ENCODE results near the gene AGR2.
"Not testable (repeated sequence)": the region's sequence is repeated elsewhere in the genome, so short reads cannot be mapped to it uniquely, and the experiment has no call there.

Gene AGR2

DNA sequence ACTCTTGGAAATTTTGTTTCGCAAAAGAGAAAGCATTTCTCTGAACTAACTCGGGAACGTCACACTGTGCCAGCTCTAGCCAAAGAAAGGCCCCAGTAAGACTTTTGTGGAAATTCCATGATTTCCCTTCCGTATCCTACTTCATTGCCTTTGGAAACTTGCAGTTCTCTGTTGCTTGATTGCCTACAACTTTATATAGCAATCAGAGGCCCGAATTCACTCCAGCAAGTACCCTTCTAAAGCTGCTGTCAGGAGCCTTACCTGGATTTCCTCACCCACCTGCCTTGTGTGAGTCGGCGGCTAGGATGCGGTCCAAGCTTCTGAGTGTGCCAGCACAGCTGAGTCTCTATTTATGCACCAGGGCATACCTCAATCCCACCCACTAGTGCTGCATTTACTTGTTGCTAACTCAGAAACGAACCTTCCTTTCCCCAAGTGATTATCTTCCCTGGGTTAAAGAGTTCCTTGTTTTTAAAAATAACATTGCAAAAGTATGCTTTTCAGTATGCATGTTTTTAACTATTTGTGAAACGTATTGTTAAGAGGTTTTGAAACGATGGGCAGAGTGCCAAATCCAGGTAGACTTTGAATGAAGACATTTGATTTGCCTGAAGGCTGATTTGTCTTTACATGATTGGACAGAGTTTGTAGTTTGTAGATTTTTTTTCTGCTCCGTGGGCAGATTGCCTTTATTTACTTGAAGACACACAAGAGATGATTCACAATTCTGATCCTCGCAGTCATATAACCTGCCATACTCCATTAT lies at the start of gene AGR2:
AGR2 (minus strand) TSS at position 326 of the 766 bp plus-strand sequence. CDS start 3,203 bp downstream, outside the sequence.
- DNase-seq (ENCODE audit: low spot score): no peak

DNA sequence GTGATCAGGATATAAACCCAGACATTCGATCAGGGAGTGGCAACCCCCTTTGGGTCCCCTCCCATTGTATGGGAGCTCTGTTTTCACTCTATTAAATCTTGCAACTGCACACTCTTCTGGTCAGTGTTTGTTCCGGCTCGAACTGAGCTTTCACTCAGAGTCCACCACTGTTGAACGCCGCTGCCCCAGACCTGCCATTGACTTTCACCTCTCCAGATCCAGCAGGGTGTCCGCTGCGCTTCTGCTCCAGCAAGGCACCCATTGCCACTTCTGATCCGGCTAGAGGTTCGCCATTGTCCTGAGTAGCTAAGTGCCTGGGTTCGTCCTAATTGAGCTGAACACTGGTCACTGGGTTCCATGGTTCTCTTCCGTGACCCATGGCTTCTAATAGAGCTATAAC lies 48.4 kb upstream of the AGR2 start:
- DNase-seq (ENCODE audit: low spot score): not testable (repeated sequence)

DNA sequence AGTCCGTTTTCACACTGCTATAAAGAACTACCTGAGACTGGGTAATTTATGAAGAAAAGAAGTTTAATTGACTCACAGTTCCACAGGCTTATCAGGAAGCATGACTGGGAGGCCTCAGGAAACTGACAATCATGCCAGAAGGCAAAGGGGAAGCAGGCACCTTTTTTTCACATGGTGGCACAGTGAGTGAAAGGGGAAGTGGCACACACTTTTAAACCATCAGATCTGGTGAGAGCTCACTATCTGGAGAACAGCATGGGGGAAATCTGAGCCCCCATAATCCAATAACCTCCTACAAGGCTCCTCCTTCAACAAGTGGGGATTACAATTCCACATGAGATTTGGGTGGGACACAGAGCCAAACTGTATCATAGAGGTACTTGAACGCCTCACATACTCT lies 47.0 kb upstream of the AGR2 start:
- DNase-seq (ENCODE audit: low spot score): peak; percentile 9

DNA sequence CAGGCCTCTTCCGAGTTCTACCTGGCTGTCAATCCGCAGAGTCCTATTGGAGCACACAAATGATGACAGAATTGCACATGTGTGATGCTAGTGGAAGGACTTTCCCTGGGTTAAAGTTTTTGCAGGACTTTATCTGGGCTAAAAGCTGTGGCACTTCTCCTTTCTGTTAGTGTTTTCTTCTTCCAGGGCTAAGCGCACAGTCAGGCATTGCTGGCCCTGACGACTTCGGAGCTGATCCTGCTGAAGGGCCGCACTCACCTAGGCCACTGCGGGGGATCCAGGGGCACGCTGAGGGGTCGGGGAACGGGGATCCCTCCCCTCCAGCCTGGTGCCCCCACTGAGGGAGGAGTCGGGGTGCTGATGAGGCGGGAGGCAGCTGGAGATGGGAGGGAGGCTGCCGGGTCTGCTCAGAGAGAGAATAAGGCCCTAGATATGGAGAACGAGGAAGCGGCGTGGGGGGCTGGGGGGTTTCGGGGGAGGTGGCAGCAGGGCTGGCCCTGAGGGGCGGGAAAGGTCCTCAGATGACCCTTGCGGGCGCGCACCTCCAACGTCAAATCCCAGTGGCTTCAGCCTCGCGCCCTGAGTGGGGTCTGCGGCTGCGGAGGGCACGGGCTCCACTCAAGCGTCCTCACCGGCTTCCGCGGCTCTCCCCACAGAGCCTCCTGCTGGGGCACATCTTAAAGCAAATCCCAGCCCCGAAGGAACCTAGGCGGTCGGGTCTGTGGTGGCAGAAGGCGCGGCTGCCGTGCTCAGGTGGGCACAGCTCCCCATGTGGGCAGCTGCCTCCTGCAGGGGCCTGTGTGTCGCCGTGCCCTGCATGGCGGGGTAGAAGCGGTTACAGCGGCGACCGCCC lies 46.0 kb upstream of the AGR2 start:
- no peak for DNase-seq (ENCODE audit: low spot score)

GRCh38 chr7:16849296-16850148 lies 44.7 kb upstream of the AGR2 start:
- no peak for DNase-seq (ENCODE audit: low spot score)

DNA sequence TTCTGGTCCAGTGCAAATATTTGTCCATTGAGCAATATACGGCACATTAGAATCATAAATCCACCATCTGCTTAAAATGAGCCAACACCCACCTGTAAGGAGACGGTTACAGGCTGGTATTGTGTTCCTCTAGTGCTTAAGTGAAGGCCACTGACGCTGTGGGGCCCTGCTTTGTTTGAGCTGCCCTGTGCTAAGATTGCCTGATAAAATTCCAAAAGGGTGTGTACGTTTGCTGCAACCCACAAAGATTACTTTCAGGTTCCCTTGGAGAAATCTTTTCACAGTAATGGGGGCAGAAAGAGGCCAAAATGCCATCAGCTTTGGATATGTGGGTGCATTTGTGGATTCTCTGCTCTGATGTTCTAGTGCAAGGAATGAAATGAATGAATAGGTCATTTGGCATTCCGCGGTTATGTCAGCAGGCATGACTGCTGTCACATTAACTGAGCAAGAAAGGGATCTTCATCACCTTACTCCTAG lies 42.6 kb upstream of the AGR2 start:
- DNase-seq (ENCODE audit: low spot score): no peak

DNA sequence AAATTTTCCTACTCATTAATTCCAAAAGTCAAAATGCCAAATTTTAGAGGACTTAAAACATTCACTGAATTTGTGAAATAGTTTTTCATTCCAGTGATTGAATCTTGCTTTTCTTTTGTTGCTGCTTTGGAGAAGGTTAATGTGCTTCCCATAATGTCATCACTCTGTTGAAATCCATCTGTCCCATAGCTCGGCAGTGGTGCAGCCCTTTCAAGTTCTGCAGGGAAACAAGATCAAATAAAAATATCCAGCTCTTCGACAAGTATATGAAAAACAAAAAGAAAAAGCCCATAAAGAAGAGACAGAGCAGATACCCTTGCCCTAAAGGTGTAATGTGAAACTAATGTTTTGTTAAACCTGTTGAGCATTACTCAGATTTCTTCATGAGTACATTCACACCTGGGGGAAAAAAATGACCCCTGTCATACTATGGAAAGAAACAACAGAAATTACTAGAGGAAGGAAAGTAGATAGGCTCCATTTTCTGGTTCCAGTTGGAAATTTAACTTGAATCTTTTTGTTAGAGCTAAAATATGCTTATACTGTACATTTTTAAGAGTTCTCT lies 41.9 kb upstream of the AGR2 start:
- no peak for DNase-seq (ENCODE audit: low spot score)

DNA sequence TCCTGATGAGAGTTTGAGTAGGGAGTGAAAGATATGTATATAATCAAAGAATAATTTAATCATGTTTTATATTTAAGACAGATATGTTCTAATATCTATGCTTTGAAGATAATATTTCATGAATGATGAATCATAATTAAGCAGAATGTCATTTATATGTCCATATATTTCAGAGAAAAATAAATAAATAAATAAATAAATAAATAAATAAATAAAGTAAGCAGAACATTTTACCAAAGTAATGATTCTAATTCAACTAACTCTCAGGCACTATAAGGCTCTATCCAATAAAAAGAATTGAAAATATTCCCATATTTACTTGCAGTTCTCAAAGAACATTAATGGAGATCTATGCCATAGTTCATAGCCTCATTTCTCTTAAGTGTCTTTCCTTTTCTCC lies 40.9 kb upstream of the AGR2 start:
- DNase-seq (ENCODE audit: low spot score): no peak

- DNase-seq (ENCODE audit: low spot score): no peak
These were observed 36.9 kb upstream of the AGR2 start for GRCh38 chr7:16841681-16842080.

DNA sequence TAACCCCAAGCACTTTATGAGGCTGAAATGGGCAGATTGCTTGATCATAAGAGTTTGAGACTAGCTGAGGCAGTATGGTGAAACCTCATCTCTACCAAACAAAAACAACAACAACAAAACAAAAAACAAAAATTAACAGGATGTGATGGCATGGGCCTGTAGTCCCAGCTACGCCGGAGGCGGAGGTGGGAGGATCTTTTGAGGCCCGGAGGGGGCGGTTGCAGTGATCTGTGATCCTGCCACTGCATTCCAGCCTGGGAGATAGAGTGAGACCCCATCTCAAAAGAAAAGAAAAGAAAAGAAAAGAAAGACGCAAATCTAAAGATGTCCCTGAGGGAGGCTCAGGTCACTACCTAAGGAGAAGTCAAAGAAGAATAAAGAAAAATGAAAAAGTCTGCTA lies 35.3 kb upstream of the AGR2 start:
- DNase-seq (ENCODE audit: low spot score): no peak

DNA sequence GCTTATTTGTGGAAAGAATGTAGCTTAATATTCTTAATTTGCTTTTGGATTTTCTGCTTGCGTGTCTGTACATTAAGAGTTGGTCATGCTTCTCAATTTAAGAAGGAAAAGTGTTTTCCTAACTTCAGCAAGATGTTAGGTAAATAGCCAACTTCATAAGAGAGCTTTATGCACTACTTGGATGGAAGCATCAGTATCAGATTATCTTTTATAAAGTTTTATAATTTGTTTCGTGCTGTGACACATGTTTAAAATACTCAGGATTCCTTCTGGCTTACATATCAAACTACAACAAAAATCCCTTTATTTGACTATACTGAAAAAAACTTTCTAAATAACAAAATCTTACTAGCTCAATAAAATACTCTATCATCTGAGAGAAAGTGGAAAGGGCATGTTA lies 34.8 kb upstream of the AGR2 start:
- DNase-seq (ENCODE audit: low spot score): no peak

DNA sequence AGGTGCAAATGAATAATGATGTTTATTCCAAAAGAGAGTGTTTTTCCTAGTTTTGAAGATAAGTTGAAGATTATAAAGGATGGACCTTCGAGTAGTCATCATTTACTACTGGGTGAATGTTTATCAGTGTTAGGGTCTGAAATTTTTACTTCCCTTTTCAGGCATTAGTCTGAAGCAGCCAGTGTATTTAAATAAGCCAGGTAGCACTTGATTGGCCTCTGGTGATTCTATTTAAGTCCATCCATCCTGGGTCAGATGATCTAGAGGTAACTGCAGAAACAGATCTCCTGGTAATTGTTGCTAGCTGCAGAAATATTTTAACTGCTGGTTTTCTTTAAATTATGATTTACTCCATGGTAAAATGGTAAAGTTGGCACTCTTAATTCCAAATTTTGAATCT lies 34.1 kb upstream of the AGR2 start:
- no peak for DNase-seq (ENCODE audit: low spot score)

- no peak for DNase-seq (ENCODE audit: low spot score)
These were observed 33.6 kb upstream of the AGR2 start for GRCh38 chr7:16838386-16838785.

GRCh38 chr7:16836481-16836880 lies 31.7 kb upstream of the AGR2 start:
- no peak for DNase-seq (ENCODE audit: low spot score)

- no peak for DNase-seq (ENCODE audit: low spot score)
These were observed 28.6 kb upstream of the AGR2 start for GRCh38 chr7:16833373-16833772.

- no peak for DNase-seq (ENCODE audit: low spot score)
These were observed 21.3 kb upstream of the AGR2 start for GRCh38 chr7:16826060-16826459.

DNA sequence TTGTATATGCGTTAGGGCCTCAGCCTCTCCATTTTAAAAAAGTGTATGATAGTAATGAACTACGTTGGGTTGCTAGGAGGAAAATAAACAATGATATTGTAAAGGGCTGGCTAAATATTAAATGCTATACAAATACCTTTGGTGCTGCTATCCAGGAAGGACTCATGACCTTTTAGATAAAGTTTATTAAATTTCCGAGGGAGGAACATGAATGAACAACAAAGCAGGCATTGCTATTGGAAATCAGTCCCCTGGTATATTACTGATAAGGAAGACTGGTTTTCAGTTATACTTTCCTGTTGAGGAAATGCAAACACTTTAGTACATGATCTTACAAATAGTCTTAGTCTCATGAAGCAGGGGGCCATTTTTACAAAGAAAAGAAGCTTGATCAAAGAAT lies 17.2 kb upstream of the AGR2 start:
- DNase-seq (ENCODE audit: low spot score): no peak

GRCh38 chr7:16818732-16819131 lies 13.9 kb upstream of the AGR2 start:
- no peak for DNase-seq (ENCODE audit: low spot score)

DNA sequence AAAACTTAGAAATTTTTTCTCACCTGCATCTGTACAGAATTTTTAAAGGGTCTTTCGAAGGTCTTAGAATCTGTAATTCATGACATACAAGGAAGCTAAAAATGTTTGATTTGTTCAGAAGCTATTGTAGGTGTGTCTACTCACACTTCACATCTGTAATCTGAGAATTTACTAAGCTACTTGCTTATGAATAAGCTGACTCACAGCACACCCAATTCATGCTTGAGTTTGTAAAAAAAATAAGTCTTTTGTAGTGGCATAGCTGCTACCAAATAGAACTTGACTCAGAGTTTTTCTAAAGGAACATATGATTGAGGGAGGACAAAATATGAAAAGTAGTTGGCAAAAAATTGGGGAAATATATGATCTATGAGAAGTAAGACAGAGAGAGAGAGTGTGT lies 12.7 kb upstream of the AGR2 start:
- DNase-seq (ENCODE audit: low spot score): no peak

DNA sequence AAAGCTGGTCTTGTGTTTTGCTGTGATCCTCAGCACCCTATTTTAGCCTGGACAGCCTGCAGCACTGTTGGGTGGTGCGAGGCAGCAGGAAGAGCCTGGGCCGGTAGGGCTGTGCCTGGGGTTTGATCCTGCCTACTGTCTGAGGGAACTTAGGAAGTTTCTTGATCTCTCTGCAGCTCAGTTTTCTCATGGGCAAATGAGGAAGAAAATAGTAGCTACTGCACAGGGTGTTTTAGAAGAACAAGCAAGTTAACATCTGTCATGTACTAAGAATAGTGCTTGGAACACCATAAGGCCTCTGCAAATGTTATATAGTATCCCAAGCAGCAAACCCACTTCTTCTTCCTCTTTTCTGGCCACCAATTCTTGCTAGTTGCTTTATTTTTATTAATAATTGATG lies 12.0 kb upstream of the AGR2 start:
- DNase-seq (ENCODE audit: low spot score): peak; percentile 8

- no peak for DNase-seq (ENCODE audit: low spot score)
These were observed 10.2 kb upstream of the AGR2 start for GRCh38 chr7:16815001-16815400.

GRCh38 chr7:16813232-16813616 lies 8.4 kb upstream of the AGR2 start:
- no peak for DNase-seq (ENCODE audit: low spot score)
